ENCODE results near the gene AQP12B.

GRCh38 chr2:240723851-240724250 lies 41.2 kb upstream of the AQP12B start:
- TF ChIP-seq REST (IDR thresholded peaks at IDR 0.05; ENCODE audit: low read depth, low read length) (no peak), ZNF592 (IDR thresholded peaks at IDR 0.05) (no peak), EGR1 (IDR thresholded peaks at IDR 0.05; ENCODE audit: borderline replicate concordance in 1 of 2, low read depth in 2 of 2, low read length in 2 of 2) (no peak), CBX3 (IDR thresholded peaks at IDR 0.05; ENCODE audit: borderline replicate concordance, low read depth) (no peak), POLR2AphosphoS5 (IDR thresholded peaks at IDR 0.05; ENCODE audit: low read length) (no peak), MTA2 (IDR thresholded peaks at IDR 0.05; ENCODE audit: low read depth) (no peak), RAD51 (IDR thresholded peaks at IDR 0.05) (no peak), GABPA (IDR thresholded peaks at IDR 0.05; ENCODE audit: low read depth) (no peak), ZNF24 (IDR thresholded peaks at IDR 0.05) (no peak), CEBPB (IDR thresholded peaks at IDR 0.05; ENCODE audit: borderline replicate concordance in 1 of 2, low read depth in 2 of 2, low read length in 2 of 2) (no peak), YY1 (IDR thresholded peaks at IDR 0.05; ENCODE audit: low read depth, low read length) (no peak)
- TF ChIP-seq, protein P1, sequence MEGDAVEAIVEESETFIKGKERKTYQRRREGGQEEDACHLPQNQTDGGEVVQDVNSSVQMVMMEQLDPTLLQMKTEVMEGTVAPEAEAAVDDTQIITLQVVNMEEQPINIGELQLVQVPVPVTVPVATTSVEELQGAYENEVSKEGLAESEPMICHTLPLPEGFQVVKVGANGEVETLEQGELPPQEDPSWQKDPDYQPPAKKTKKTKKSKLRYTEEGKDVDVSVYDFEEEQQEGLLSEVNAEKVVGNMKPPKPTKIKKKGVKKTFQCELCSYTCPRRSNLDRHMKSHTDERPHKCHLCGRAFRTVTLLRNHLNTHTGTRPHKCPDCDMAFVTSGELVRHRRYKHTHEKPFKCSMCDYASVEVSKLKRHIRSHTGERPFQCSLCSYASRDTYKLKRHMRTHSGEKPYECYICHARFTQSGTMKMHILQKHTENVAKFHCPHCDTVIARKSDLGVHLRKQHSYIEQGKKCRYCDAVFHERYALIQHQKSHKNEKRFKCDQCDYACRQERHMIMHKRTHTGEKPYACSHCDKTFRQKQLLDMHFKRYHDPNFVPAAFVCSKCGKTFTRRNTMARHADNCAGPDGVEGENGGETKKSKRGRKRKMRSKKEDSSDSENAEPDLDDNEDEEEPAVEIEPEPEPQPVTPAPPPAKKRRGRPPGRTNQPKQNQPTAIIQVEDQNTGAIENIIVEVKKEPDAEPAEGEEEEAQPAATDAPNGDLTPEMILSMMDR (IDR thresholded peaks at IDR 0.05 in 2 of 3, conservative IDR thresholded peaks at IDR 0.05 in 1 of 3; ENCODE audit: control insufficient read depth in 2 of 3, extremely low read depth in 1 of 3, insufficient read depth in 1 of 3, low read depth in 3 of 3, low read length in 3 of 3) = no peak
- TF ChIP-seq, protein P2, sequence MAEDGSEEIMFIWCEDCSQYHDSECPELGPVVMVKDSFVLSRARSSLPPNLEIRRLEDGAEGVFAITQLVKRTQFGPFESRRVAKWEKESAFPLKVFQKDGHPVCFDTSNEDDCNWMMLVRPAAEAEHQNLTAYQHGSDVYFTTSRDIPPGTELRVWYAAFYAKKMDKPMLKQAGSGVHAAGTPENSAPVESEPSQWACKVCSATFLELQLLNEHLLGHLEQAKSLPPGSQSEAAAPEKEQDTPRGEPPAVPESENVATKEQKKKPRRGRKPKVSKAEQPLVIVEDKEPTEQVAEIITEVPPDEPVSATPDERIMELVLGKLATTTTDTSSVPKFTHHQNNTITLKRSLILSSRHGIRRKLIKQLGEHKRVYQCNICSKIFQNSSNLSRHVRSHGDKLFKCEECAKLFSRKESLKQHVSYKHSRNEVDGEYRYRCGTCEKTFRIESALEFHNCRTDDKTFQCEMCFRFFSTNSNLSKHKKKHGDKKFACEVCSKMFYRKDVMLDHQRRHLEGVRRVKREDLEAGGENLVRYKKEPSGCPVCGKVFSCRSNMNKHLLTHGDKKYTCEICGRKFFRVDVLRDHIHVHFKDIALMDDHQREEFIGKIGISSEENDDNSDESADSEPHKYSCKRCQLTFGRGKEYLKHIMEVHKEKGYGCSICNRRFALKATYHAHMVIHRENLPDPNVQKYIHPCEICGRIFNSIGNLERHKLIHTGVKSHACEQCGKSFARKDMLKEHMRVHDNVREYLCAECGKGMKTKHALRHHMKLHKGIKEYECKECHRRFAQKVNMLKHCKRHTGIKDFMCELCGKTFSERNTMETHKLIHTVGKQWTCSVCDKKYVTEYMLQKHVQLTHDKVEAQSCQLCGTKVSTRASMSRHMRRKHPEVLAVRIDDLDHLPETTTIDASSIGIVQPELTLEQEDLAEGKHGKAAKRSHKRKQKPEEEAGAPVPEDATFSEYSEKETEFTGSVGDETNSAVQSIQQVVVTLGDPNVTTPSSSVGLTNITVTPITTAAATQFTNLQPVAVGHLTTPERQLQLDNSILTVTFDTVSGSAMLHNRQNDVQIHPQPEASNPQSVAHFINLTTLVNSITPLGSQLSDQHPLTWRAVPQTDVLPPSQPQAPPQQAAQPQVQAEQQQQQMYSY (CRISPR knock-in tag; IDR thresholded peaks at IDR 0.05) = no peak
